Osteoblast (primary cell): ENCODE results near the gene CLMP. TPM values are rescaled to one million over a fixed set of nuclear protein-coding genes. Genes with fewer than 3 reads are reported as not detected.
A peak's percentile ranks its signal among the peaks of the same experiment; 100 is the strongest.

ENCODE experiments used
- DNase-seq: peaks from one replicate; pipeline ENCODE4 v3.0.0; 2011; ENCODE audit warnings: low spot score, mixed read lengths; ENCODE audit not compliant: insufficient read length; ENCODE audit errors: missing footprints
- H2AFZ ChIP-seq: 2 replicates; pipeline ENCODE4 v1.6.0; 2011; ENCODE audit warnings: mild to moderate bottlenecking, low read length
- H3K27ac ChIP-seq: 2 replicates; pipeline ENCODE4 v1.5.1; 2011; ENCODE audit warnings: mild to moderate bottlenecking, low read depth, low read length, moderate library complexity
- H3K27me3 ChIP-seq: 2 replicates; pipeline ENCODE4 v1.6.0; 2012; ENCODE audit warnings: mild to moderate bottlenecking, control low read depth, inconsistent platforms, low read length, moderate library complexity; ENCODE audit not compliant: insufficient read depth
- H3K36me3 ChIP-seq: 2 replicates; pipeline ENCODE4 v1.5.1; 2011; ENCODE audit warnings: mild to moderate bottlenecking, low read length, control low read depth, moderate library complexity; ENCODE audit not compliant: insufficient read depth
- H3K4me1 ChIP-seq: 2 replicates; pipeline ENCODE4 v1.5.1; 2011; ENCODE audit warnings: mild to moderate bottlenecking, low read length, control low read depth, moderate library complexity; ENCODE audit not compliant: insufficient read depth
- H3K4me2 ChIP-seq: 2 replicates; pipeline ENCODE4 v1.6.0; 2011; ENCODE audit warnings: mild to moderate bottlenecking, low read length; ENCODE audit not compliant: insufficient read depth
- H3K4me3 ChIP-seq: fragments of 200-600 bp; sonication (generic); 3 replicates; pipeline ENCODE4 v1.5.1; 2012; ENCODE audit warnings: mild to moderate bottlenecking, low read length, inconsistent platforms; ENCODE audit not compliant: insufficient read depth
- H3K79me2 ChIP-seq: 2 replicates; pipeline ENCODE4 v1.6.0; 2012; ENCODE audit warnings: mild to moderate bottlenecking, low read length, control low read depth, inconsistent platforms; ENCODE audit not compliant: insufficient read depth
- H3K9me3 ChIP-seq: 2 replicates; pipeline ENCODE4 v1.5.1; 2011; ENCODE audit warnings: low read depth, low read length, control low read depth
- H4K20me1 ChIP-seq: 2 replicates; pipeline ENCODE4 v1.6.0; 2012; ENCODE audit warnings: mild to moderate bottlenecking, low read length, control low read depth; ENCODE audit not compliant: insufficient read depth
- CTCF ChIP-seq: IDR thresholded peaks from 2 replicates; pipeline ENCODE4 v1.5.1; 2011; ENCODE audit warnings: mild to moderate bottlenecking, low read depth, low read length, moderate library complexity; ENCODE audit errors: extremely low read depth
- total RNA-seq: library from RNA; depleted of rRNA; stranded (reverse); fragments of >200 nt; gene quantifications from 2 replicates; pipeline ENCODE4 v1.2.3, GENCODE V29; 2012

Gene CLMP
- total RNA-seq, 1 donor = 210 TPM

DNA sequence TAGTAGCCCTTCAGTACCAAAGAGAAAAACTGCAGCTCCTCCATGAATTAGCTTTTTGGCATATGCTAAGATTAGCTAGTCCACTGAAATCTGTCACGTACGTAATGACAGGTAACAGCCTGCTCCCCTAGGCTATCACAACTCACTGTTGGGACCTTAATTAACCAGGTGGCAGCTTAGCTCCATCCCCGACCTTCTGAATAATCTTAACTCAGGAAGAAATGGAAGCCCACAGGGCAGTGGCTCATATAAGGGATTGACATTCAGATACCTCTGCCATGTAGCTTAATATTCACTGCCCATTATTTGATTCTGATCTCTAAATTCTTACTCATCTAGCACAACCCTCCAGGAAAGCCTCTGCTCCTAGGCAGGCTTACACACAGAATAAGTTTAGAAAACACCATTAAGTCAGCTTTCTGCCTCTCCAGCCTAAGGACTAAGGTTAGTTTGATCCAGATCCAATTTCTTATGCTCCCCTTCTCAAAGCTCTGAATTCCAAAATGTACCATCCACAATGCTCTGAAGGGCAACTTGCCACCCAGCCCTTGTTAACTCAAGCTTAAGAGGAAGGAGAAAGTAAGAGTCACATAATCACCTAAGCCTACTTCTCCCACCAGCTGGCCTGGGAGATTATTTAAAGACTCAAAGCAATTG, 138.1 kb downstream of the CLMP start:
- Histone ChIP-seq H4K20me1 (peaks cover 73% of the 10 kb centered on the region), H3K4me2 (no peak overlapping the region), H3K4me3 (no peak overlapping the region), H3K36me3 (peaks cover 65% of the 10 kb centered on the region), H3K9me3 (no peaks in the 10 kb centered on the region), H3K27me3 (no peaks in the 10 kb centered on the region), H3K4me1 (peaks cover 31% of the 10 kb centered on the region), H2AFZ (no peak overlapping the region), H3K79me2 (peaks cover 43% of the 10 kb centered on the region), H3K27ac (peak overlapping the region; percentile 4)
- TF ChIP-seq CTCF = no peak
- peak; percentile 13 for DNase-seq

DNA sequence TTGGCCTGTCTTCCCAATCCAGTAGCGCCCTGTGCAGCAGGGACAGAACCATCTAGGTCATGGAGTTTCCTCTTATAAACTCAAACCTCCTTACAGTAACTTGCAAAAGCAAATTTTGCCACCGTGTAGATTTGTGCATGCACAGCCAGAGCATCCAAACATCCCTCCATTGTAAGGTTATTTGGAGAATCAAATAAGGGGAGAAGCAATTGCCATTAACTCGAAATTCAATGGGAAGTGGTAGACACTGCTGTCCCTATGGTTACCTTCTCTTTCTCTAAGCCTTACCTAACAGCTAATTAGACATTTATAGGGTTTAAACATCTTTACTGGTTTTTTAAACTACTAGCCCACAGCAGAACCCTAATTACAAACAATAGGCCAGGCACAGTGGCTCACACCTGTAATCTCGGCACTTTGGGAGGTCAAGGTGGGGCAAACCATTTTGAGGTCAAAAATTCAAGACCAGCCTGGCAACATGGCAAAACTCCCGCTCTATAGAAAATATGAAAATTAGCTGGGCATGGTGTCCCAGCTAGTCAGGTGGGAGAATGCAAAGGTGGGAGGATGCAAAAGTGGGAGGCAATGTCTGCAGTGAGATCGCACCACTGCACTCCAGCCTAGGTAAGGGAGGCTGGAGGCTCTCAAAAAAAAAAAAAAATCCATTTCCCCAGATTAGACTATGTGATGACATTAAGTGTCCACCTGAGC, 139.7 kb downstream of the CLMP start:
- no peaks in the 10 kb centered on the region for H3K9me3 ChIP-seq
- H3K4me3 ChIP-seq = no peak overlapping the region
- peaks cover 28% of the 10 kb centered on the region for H3K4me1 ChIP-seq
- no peak overlapping the region for H3K4me2 ChIP-seq
- H2AFZ ChIP-seq = no peak overlapping the region
- no peak for DNase-seq
- no peaks in the 10 kb centered on the region for H3K27me3 ChIP-seq
- peaks cover 57% of the 10 kb centered on the region for H4K20me1 ChIP-seq
- H3K79me2 ChIP-seq = peaks cover 27% of the 10 kb centered on the region
- no peak overlapping the region for H3K27ac ChIP-seq
- TF ChIP-seq CTCF = no peak
- peaks cover 54% of the 10 kb centered on the region for H3K36me3 ChIP-seq

DNA sequence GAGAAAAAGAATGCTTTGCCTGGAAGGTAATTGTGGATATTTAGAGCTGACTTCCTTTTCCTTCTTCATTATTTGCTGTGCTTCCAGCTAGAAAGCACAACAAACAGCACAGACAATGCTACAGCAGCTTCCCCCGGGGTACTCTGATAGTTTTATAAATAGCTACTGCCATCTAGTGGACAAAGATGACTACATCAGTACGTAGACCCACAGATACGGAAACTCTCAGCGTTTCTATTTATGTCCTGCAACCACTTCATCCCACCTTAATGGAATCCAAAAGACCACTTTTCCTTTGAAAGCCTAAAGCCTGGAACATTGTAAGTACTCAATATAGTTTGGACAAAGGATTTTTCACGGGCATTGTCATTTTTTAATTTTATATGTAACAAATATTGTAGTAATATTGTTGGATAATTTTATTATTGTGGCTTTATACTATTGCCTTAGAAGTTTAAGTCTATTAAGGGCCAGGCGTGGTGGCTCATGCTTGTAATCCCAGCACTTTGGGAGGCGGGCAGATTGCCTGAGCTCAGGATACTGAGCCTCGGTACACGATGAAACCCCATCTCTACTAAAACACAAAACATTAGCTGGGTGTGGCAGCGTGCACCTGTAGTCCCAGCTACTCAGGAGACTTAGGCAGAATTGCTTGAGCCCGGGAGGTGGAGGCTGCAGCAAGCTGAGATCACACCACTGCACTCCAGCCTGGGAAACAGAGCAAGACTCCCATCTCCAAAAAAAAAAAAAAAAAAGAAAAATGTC, 140.6 kb downstream of the CLMP start:
- no peak overlapping the region for H3K27ac ChIP-seq
- H2AFZ ChIP-seq = no peak overlapping the region
- H3K4me2 ChIP-seq = no peak overlapping the region
- peak; percentile 86 for DNase-seq
- no peaks in the 10 kb centered on the region for H3K9me3 ChIP-seq
- no peaks in the 10 kb centered on the region for H3K27me3 ChIP-seq
- TF ChIP-seq CTCF = peak; percentile 68
- peaks cover 20% of the 10 kb centered on the region for H3K4me1 ChIP-seq
- peaks cover 49% of the 10 kb centered on the region for H4K20me1 ChIP-seq
- peaks cover 46% of the 10 kb centered on the region for H3K36me3 ChIP-seq
- H3K4me3 ChIP-seq = no peak overlapping the region
- H3K79me2 ChIP-seq = peaks cover 18% of the 10 kb centered on the region
